Measurements from ENCODE around the gene LTBP2.
A peak's percentile ranks its signal among the peaks of the same experiment; 100 is the strongest.

The LTBP2 gene

GRCh38 chr14:74465335-74465734 lies 146.7 kb downstream of the LTBP2 start:
- H3K27ac ChIP-seq = no peak overlapping the region
- DNase-seq (ENCODE audit: low spot score) = no peak
- POLR2A ChIA-PET (ENCODE audit: low non-redundant PET) = no interaction called here
- CTCF ChIA-PET = no interaction called here
- TF ChIP-seq CTCF (conservative IDR thresholded peaks at IDR 0.05; ENCODE audit: low read depth) = no peak

GRCh38 chr14:74464785-74465184 lies 147.3 kb downstream of the LTBP2 start:
- ChIA-PET POLR2A (ENCODE audit: low non-redundant PET) (no interaction called here), CTCF (no interaction called here)
- no peak for DNase-seq (ENCODE audit: low spot score)
- no peak overlapping the region for H3K27ac ChIP-seq
- TF ChIP-seq CTCF (conservative IDR thresholded peaks at IDR 0.05; ENCODE audit: low read depth) = no peak

DNA sequence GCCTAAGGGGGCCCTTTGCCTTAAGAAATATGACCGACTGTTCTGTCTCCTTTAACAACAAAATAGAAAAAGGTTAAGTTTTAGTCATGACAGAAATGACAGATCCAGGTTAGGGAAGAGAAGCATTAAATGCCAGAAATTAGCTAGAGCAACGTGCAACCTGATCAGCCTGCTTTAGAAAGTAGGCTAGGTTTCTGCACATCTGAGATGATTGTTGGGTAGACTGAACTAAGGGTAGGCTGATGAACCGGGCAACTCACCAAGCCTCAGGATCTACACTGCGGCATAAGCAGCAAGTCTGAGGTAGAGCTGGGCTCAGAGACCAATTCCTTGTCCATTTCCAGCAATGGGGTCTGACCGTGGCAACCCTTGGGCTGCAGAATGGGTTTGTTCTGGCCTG lies 148.3 kb downstream of the LTBP2 start:
- CTCF ChIA-PET = no interaction called here
- no peak for DNase-seq (ENCODE audit: low spot score)
- POLR2A ChIA-PET (ENCODE audit: low non-redundant PET) = no interaction called here
- no peak overlapping the region for H3K27ac ChIP-seq
- TF ChIP-seq CTCF (conservative IDR thresholded peaks at IDR 0.05; ENCODE audit: low read depth) = no peak

GRCh38 chr14:74462993-74463392 lies 149.0 kb downstream of the LTBP2 start:
- CTCF ChIA-PET = no interaction called here
- no peak for TF ChIP-seq CTCF (conservative IDR thresholded peaks at IDR 0.05; ENCODE audit: low read depth)
- DNase-seq (ENCODE audit: low spot score) = no peak
- POLR2A ChIA-PET (ENCODE audit: low non-redundant PET) = no interaction called here
- no peak overlapping the region for H3K27ac ChIP-seq

- POLR2A ChIA-PET (ENCODE audit: low non-redundant PET) = no interaction called here
- TF ChIP-seq CTCF (conservative IDR thresholded peaks at IDR 0.05; ENCODE audit: low read depth) = no peak
Observed at GRCh38 chr14:74459976-74460375, 152.1 kb downstream of the LTBP2 start.

DNA sequence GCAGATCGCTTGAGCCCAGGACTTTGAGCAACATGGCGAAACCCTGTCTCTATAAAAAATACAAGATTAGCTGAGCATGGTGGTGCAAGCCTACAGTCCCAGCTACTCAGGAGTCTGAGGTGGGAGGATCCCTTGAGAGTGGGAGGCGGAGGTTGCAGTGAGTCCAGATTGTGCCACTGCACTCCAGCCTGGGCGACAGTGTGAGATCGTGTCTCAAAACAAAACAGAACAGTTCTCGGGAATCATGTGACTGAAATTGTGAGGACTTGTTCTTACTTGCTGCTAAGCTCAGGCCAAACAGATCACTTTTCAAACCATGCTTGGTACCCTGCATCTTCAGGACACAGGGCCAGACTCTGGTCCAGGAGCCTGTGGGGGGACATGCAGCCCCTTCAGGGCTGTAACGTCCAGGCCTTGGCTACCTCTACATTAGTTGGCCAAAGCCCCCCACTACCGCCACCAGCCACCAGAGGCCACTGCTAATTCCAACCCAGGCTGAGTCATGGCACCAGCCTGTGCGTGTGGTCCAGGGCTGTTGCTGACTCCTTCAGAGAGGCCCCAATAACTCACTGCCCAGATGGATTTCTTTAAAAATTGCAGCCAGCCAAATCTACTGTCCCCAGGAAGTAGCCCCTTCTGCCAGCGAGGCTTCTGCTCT lies 152.6 kb downstream of the LTBP2 start:
- ChIA-PET POLR2A (ENCODE audit: low non-redundant PET) (no interaction called here), CTCF (interaction anchor here (0.6 to 1.0 kb wide), 5 partner anchors 8 to 244 kb away, joined by 3 to 7 read pairs (median 5); no protein-coding TSS in a partner anchor)
- peak; percentile 40 for TF ChIP-seq CTCF (conservative IDR thresholded peaks at IDR 0.05; ENCODE audit: low read depth)
- peak; percentile 66 for DNase-seq (ENCODE audit: low spot score)
- no peak overlapping the region for H3K27ac ChIP-seq

More at GRCh38 chr14:74459976-74460375, 152.1 kb downstream of the LTBP2 start:
- CTCF ChIA-PET = no interaction called here
- no peak overlapping the region for H3K27ac ChIP-seq
- no peak for DNase-seq (ENCODE audit: low spot score)

Data from RWPE1 (cell line).